Gastroesophageal sphincter (tissue), 3 donors: ENCODE results near the gene ARHGAP24.

Source experiments
- CTCF ChIP-seq, 4 experiments: fragments of 200-600 bp in 2 of 4; fragments of 450-650 bp in 2 of 4; sonication (generic) in 1 of 4; IDR thresholded peaks; one replicate each; pipeline ENCODE4 v1.5.1; 2017 to 2019; ENCODE audit warnings: antibody characterized with exemption in 4 of 4, mild to moderate bottlenecking in 2 of 4, moderate library complexity in 2 of 4
- POLR2A ChIP-seq, 2 donors: fragments of 450-650 bp; IDR thresholded peaks; one replicate each; pipeline ENCODE4 v1.6.1; 2017; ENCODE audit warnings: antibody characterized with exemption in 2 of 2, mild to moderate bottlenecking in 2 of 2, moderate library complexity in 1 of 2
- POLR2AphosphoS5 ChIP-seq: sonication (generic); formaldehyde crosslinking; IDR thresholded peaks from one replicate; pipeline ENCODE4 v1.6.1; 2017; ENCODE audit warnings: antibody characterized with exemption

DNA sequence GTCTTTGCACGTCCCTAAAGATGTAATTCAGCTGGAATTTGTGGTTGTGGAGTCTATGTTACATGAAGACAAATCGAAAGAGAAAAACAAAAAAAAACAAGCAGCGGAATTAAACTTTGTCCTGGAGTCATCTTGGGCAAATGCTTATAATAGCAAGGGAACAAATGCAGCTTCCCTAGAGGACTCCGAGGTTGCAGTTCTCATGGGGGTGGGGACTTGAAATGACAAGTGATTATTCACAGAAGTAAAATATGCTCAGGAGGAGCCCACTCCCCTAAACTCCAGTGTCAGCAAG lies 362.4 kb downstream of the ARHGAP24 start:
- no peak for TF ChIP-seq CTCF (IDR thresholded peaks at IDR 0.05)
- TF ChIP-seq POLR2A (IDR thresholded peaks at IDR 0.05), result no peak
- TF ChIP-seq POLR2AphosphoS5, result no peak
